ENCODE measurements around the gene RIOK3.
"Not testable (repeated sequence)": the region's sequence is repeated elsewhere in the genome, so short reads cannot be mapped to it uniquely, and the experiment has no call there.

Gene RIOK3

GRCh38 chr18:23451011-23451410 lies 2.1 kb upstream of the RIOK3 start:
- DNase-seq (ENCODE audit: low read depth, low spot score): no peak

DNA sequence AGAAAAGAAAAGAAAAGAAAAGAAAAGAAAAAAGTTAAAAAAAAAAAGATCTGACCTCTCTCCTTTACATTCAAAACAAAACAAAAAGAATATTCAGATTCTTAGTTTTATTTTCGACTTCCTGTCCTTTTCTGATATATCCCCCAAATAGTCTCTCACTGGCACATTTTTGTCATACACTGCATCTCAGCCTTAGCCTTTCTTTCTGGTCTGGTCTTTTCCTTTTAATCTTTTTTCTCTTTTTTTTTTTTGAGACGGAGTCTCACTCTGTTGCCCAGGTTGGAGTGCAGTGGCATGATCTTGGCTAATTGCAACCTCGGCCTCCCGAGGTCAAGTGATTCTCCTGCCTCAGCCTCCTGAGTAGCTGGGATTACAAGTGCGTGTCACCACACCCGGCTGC lies 1.6 kb upstream of the RIOK3 start:
- DNase-seq (ENCODE audit: low read depth, low spot score): no peak

DNA sequence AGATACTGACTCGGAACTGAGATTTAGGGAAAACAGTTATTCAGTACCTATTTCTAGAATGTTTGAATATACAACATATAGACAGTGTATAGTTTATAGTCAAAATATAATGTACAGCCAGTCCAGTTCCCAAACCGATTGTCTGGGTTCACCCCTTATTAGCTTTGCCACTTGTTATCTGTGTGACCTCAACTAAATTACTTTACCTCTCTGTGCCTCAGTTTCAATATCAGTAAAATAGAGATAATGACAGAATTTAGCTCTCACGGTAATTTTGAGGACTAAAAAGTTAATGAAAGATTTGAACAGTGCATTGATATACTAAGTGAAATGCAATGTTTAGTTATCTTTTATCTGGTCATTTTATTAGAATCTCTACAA lies 750 bp upstream of the RIOK3 start:
- DNase-seq (ENCODE audit: low read depth, low spot score): no peak

DNA sequence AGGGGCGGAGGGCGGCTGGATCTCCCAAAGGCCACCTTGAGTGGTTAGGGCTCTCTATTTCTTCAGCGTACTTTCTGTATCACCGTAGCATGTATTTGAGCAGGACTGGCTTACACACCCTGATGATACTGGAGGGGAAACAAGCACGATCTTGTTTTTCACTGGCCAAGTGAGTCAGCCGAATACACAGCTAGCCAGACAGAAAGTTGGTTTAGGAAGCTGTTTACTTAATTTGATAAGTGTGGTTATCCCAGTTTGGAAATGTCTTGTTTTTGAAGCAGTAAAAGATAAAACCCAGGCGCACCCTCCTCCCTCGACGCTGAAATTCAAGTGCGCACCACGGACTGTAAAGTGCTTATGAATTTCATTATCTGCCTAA lies 582 bp downstream of the RIOK3 start:
- no peak for DNase-seq (ENCODE audit: low read depth, low spot score)

DNA sequence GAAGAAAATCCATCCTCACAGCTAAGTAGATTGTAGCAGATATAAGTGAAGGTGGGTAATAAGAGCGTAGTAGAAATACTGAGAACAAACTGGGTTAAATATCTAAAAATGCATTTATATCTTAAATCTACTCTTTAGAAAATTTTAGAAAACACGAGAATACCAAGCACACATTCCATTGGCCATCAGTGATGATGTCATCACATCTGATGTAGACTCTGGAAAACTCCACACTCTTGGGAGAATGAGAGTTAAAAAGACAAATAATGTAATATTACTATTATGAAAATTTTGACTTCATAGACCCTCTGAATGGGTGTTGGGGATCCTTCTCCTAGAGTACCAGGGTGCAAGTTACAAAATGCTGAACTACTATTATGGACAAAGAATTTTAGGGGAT lies 3.7 kb downstream of the RIOK3 start:
- no peak for DNase-seq (ENCODE audit: low read depth, low spot score)

- DNase-seq (ENCODE audit: low read depth, low spot score): no peak
Measured at GRCh38 chr18:23458830-23459529, 5.9 kb downstream of the RIOK3 start.

GRCh38 chr18:23459530-23459921 lies 6.4 kb downstream of the RIOK3 start:
- DNase-seq (ENCODE audit: low read depth, low spot score): no peak

- no peak for DNase-seq (ENCODE audit: low read depth, low spot score)
Measured at GRCh38 chr18:23460285-23461273, 7.5 kb downstream of the RIOK3 start.

GRCh38 chr18:23462876-23463275 lies 9.8 kb downstream of the RIOK3 start:
- no peak for DNase-seq (ENCODE audit: low read depth, low spot score)

DNA sequence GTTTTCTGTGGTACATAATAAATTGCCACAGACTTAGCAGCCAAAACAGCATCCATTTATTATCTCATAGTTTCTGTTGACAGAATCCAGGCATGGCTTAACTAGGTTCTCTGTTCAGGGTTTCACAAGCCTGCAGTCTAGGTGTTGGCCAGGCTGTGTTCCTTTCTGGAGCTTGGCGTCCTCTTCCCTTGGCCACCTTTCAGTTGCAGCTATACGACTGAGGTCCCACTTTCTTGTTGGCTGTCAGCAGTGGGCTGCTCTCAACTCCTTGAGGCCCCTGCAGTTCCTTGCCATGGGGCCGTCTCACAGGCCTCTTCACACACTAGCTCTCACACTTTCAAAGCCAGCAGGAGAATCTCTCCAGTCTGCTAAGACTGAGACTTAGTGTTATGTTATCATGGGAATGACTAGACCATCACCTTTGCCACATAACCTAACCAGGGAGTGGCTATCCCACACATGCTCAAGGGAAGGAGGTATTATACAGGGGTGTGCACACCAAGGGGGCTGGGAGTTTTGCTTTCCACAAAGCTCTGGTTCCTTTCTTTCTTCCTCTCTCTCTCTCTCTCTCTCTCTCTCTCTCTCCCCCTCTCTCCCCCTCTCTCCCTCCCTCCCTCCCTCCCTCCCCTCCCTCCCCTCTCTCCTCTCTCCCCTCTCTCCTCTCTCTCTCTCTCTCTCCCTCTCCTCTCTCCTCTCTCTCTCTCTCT lies 15.8 kb downstream of the RIOK3 start:
- DNase-seq (ENCODE audit: low read depth, low spot score): no peak

GRCh38 chr18:23470620-23471387 lies 17.7 kb downstream of the RIOK3 start:
- DNase-seq (ENCODE audit: low read depth, low spot score): no peak

- DNase-seq (ENCODE audit: low read depth, low spot score): no peak
Measured at GRCh38 chr18:23471486-23471885, 18.4 kb downstream of the RIOK3 start.

GRCh38 chr18:23479829-23480505 lies 26.9 kb downstream of the RIOK3 start:
- DNase-seq (ENCODE audit: low read depth, low spot score): no peak

DNA sequence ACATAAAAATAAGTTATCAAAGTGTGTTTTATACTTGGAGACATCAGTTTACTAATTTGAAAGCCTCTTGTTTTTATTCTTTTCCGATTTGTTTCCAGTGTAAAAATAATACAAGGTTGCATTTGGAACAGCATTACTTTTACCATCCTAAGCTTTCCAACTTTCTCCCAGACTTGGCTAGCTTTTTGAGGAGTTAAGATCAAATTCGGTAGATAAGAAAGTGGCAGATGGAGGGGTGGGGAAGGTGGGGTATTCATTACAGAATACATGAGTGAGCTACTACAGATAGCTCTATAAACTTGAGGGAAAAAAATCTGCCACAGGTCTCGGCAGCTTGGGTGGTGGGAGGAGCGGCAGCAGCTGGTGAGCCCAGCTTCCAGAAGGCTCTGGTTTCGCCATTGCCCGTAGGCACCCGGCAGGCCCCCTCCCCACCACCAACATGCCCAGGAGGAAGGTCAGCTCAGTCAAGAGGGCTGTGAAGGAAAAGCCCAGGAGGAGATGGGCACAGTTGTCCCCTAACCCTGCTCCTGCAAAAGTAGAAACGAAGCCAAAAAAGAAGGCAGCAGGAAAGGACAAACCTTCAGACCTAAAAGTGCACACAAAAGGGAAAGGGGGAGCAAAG lies 31.6 kb downstream of the RIOK3 start:
- DNase-seq (ENCODE audit: low read depth, low spot score): no peak

- DNase-seq (ENCODE audit: low read depth, low spot score): no peak
Measured at GRCh38 chr18:23485386-23485785, 32.3 kb downstream of the RIOK3 start.

- no peak for DNase-seq (ENCODE audit: low read depth, low spot score)
Measured at GRCh38 chr18:23487738-23488570, 34.9 kb downstream of the RIOK3 start.

- DNase-seq (ENCODE audit: low read depth, low spot score): not testable (repeated sequence)
Measured at GRCh38 chr18:23489586-23489985, 36.5 kb downstream of the RIOK3 start.

DNA sequence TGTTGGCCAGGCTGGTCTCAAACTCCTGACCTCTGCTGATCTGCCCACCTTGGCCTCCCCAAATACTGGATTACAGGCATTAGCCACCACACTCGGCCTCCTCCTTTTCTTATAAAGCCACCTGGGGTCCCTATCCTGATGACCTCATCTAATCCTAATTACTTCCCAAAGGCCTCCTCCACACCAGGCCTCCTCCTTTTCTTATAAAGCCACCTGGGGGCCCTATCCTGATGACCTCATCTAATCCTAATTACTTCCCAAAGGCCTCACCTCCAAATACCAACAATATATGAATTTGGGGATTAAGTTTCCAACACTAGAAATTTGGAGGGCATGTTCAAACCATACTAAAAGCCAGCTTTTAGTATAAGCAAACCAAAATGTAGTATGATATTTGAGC lies 40.6 kb downstream of the RIOK3 start:
- no peak for DNase-seq (ENCODE audit: low read depth, low spot score)

- DNase-seq (ENCODE audit: low read depth, low spot score): no peak
Measured at GRCh38 chr18:23494992-23495391, 41.9 kb downstream of the RIOK3 start.

All from smooth muscle cell of the brain vasculature (primary cell).